Effector CD4-positive, alpha-beta T cell (primary cell): ENCODE data around the gene OLFML2A.

Source experiments
- DNase-seq: peaks from one replicate; pipeline ENCODE4 v3.0.0-alpha.2; 2020

Gene OLFML2A

GRCh38 chr9:124855944-124856765 lies 79.2 kb downstream of the OLFML2A start:
- DNase-seq = no peak

GRCh38 chr9:124857533-124858162 lies 80.7 kb downstream of the OLFML2A start:
- no peak for DNase-seq

GRCh38 chr9:124858330-124859046 lies 81.6 kb downstream of the OLFML2A start:
- no peak for DNase-seq

- DNase-seq = no peak
Measured at GRCh38 chr9:124859803-124860581, 83.1 kb downstream of the OLFML2A start.

- DNase-seq = no peak
Measured at GRCh38 chr9:124860582-124861341, 83.8 kb downstream of the OLFML2A start.

GRCh38 chr9:124861342-124862229 lies 84.7 kb downstream of the OLFML2A start, which contains the start of the genes ARPC5L and RPL35:
ARPC5L (plus strand) TSS chr9:124862130; CDS start chr9:124869291, 7,161 bp downstream.
RPL35 (minus strand) TSS chr9:124861957; CDS start chr9:124861912, 45 bp downstream.
- peak; percentile 96 for DNase-seq

- DNase-seq = no peak
Measured at GRCh38 chr9:124863371-124863871, 86.5 kb downstream of the OLFML2A start.
